ENCODE measurements around the gene CRKL.

DNA sequence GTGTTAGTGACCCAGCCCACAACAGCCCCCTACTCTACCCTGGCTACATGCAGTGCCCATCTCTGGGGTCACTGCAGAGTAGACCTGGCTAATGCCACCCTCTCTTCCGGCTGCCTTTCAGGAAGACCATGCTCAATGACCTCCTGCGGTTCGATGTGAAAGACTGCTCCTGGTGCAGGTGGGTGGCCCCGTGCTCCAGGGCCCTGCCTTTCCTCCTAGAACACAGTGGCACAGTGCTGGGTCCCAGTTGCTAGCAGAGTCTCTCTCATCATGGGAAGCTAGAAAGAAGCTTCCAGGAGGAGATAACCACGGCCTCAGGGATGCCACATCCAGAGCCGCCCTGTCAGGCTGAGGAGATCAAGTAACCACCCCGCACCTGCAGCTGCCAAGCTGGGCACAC lies 68.5 kb downstream of the CRKL start:
- TF ChIP-seq, protein P1, sequence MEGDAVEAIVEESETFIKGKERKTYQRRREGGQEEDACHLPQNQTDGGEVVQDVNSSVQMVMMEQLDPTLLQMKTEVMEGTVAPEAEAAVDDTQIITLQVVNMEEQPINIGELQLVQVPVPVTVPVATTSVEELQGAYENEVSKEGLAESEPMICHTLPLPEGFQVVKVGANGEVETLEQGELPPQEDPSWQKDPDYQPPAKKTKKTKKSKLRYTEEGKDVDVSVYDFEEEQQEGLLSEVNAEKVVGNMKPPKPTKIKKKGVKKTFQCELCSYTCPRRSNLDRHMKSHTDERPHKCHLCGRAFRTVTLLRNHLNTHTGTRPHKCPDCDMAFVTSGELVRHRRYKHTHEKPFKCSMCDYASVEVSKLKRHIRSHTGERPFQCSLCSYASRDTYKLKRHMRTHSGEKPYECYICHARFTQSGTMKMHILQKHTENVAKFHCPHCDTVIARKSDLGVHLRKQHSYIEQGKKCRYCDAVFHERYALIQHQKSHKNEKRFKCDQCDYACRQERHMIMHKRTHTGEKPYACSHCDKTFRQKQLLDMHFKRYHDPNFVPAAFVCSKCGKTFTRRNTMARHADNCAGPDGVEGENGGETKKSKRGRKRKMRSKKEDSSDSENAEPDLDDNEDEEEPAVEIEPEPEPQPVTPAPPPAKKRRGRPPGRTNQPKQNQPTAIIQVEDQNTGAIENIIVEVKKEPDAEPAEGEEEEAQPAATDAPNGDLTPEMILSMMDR (conservative IDR thresholded peaks at IDR 0.05): no peak
- TF ChIP-seq ZFX (IDR thresholded peaks at IDR 0.05): no peak

Data from C4-2B (cell line).